ENCODE data around the gene LHX5. TPM values are rescaled to one million over a fixed set of nuclear protein-coding genes. Genes with fewer than 3 reads are reported as not detected.

Gene LHX5
- polyA plus RNA-seq, 3 donors, result not detected

DNA sequence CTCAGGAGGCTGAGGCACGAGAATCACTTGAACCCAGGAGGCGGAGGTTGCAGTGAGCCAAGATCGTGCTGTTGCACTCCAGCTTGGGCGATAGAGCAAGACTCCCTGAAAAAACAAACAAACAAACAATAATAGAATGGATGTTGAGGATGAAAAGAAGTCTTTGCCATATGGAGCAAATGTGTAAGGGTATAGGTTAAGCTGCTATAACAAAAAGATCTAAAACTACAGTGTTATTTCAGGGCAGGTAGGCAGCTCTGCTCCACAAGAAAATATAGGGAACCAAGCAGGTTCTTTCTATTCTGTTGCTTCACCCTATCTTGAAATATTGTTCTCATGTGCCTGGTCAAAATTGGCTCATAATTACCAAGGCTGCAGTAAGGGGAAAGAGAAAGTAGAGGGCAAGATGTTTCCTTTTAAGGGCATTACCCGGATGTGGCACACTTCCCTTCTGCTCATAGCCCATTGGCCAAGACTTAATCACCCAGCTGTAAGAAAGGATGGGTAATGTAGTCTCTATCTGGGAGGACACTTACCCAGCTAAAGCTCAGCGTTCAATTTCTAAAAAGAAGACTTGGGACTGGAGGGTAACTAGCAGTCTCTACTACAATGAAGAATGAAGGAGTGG, 26.0 kb downstream of the LHX5 start:
- H3K27me3 ChIP-seq (ENCODE audit: control insufficient read depth in 2 of 2, insufficient read depth in 2 of 2, low read length in 2 of 2), result no peaks in the 10 kb centered on the region
- no peaks in the 10 kb centered on the region for H3K79me2 ChIP-seq (ENCODE audit: insufficient read depth, low read length)
- H3K9me3 Mint-ChIP-seq, result peaks cover 0 to 12% (median 9%) of the 10 kb centered on the region in 7 donors
- peaks cover 0 to 7% of the 10 kb centered on the region in 2 donors for H3K4me1 ChIP-seq (ENCODE audit: control insufficient read depth in 1 of 2, insufficient read depth in 2 of 2, low read length in 2 of 2)
- H3K27me3 Mint-ChIP-seq (ENCODE audit: low read depth in 3 of 3), result peaks cover 12 to 26% (median 21%) of the 10 kb centered on the region in 3 donors
- peak; percentile 72 to 82 (median 72) for DNase-seq
- no peak overlapping the region for H3K4me3 ChIP-seq (replicated peaks in 1 of 3; ENCODE audit: low read depth in 2 of 3, low read length in 3 of 3)
- TF ChIP-seq, protein P1, sequence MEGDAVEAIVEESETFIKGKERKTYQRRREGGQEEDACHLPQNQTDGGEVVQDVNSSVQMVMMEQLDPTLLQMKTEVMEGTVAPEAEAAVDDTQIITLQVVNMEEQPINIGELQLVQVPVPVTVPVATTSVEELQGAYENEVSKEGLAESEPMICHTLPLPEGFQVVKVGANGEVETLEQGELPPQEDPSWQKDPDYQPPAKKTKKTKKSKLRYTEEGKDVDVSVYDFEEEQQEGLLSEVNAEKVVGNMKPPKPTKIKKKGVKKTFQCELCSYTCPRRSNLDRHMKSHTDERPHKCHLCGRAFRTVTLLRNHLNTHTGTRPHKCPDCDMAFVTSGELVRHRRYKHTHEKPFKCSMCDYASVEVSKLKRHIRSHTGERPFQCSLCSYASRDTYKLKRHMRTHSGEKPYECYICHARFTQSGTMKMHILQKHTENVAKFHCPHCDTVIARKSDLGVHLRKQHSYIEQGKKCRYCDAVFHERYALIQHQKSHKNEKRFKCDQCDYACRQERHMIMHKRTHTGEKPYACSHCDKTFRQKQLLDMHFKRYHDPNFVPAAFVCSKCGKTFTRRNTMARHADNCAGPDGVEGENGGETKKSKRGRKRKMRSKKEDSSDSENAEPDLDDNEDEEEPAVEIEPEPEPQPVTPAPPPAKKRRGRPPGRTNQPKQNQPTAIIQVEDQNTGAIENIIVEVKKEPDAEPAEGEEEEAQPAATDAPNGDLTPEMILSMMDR (IDR thresholded peaks at IDR 0.05), result no peak
- H3K9me3 ChIP-seq (replicated peaks in 1 of 2; ENCODE audit: control insufficient read depth in 1 of 2, insufficient read depth in 1 of 2, low read length in 2 of 2), result peaks cover 0 to 6% of the 10 kb centered on the region in 2 donors
- no CpG with 5 or more reads among the region's 6 CpGs for whole genome bisulfite sequencing (ENCODE audit: insufficient coverage)
- H3K4me2 ChIP-seq (replicated peaks; ENCODE audit: extremely low read depth, low read length, poor library complexity, severe bottlenecking), result no peak overlapping the region
- no peaks in the 10 kb centered on the region for H3K36me3 ChIP-seq (replicated peaks in 1 of 2; ENCODE audit: control insufficient read depth in 1 of 2, insufficient read depth in 2 of 2, low read length in 2 of 2)
- H3K36me3 Mint-ChIP-seq, result no peaks in the 10 kb centered on the region
- no peak overlapping the region for H3K9ac ChIP-seq (ENCODE audit: insufficient read depth, low read length, poor library complexity, severe bottlenecking)
- H3K27ac Mint-ChIP-seq, result peak overlapping the region in 6 of 7 donors; percentile 6 to 83 (median 74)
- no peak overlapping the region for H3K4me3 Mint-ChIP-seq
- no peaks in the 10 kb centered on the region for H4K20me1 ChIP-seq (ENCODE audit: insufficient read depth, low read length)
- peak overlapping the region in 1 of 2 donors; percentile 4 for H3K27ac ChIP-seq (ENCODE audit: low read depth in 1 of 2, low read length in 2 of 2)
- H3K4me1 Mint-ChIP-seq, result peaks cover 20% of the 10 kb centered on the region
- H2AFZ ChIP-seq (ENCODE audit: insufficient read depth, low read depth, low read length, poor library complexity, severe bottlenecking), result no peak overlapping the region
- intact Hi-C loops (cut with micrococcal nuclease), result no loop called here

DNA sequence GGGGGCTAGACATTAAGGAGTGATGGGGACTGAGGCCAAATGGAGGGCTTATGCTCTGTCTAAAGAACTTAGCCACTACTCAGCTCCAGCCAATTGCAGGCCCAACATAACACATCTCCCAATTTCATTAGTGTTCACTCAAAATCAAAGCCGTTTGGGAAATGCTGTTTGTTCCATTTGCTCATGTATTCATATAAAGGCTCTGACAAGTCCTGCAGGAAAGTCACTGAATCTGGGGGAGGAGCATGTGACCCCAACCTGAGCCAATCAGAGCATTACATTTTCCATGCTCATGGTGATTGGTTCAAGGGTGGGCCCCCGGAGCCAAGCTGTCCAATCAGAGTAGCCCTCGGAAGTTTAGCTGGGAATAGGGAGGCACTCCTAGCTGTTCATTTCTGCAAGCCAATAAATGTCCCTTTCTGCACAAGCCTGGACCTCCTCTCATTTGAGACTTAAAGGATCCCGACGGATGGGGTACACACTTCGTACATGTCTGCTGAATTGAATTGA, 28.6 kb downstream of the LHX5 start:
- Histone ChIP-seq H3K9ac (ENCODE audit: insufficient read depth, low read length, poor library complexity, severe bottlenecking) (no peak overlapping the region), H3K4me1 (ENCODE audit: control insufficient read depth in 1 of 2, insufficient read depth in 2 of 2, low read length in 2 of 2) (peaks cover 0 to 7% of the 10 kb centered on the region in 2 donors), H4K20me1 (ENCODE audit: insufficient read depth, low read length) (no peaks in the 10 kb centered on the region), H3K4me3 (replicated peaks in 1 of 3; ENCODE audit: low read depth in 2 of 3, low read length in 3 of 3) (no peak overlapping the region), H3K9me3 (replicated peaks in 1 of 2; ENCODE audit: control insufficient read depth in 1 of 2, insufficient read depth in 1 of 2, low read length in 2 of 2) (peaks cover 0 to 6% of the 10 kb centered on the region in 2 donors), H3K79me2 (ENCODE audit: insufficient read depth, low read length) (no peaks in the 10 kb centered on the region), H2AFZ (ENCODE audit: insufficient read depth, low read depth, low read length, poor library complexity, severe bottlenecking) (no peak overlapping the region), H3K27me3 (ENCODE audit: control insufficient read depth in 2 of 2, insufficient read depth in 2 of 2, low read length in 2 of 2) (no peaks in the 10 kb centered on the region), H3K27ac (ENCODE audit: low read depth in 1 of 2, low read length in 2 of 2) (no peak overlapping the region), H3K36me3 (replicated peaks in 1 of 2; ENCODE audit: control insufficient read depth in 1 of 2, insufficient read depth in 2 of 2, low read length in 2 of 2) (no peaks in the 10 kb centered on the region), H3K4me2 (replicated peaks; ENCODE audit: extremely low read depth, low read length, poor library complexity, severe bottlenecking) (no peak overlapping the region)
- intact Hi-C loops (cut with micrococcal nuclease), result no loop called here
- WGBS (ENCODE audit: insufficient coverage), result 95% methylated on average over 4 of the region's 6 CpGs
- Mint-ChIP-seq H3K27ac (no peak overlapping the region), H3K27me3 (ENCODE audit: low read depth in 3 of 3) (peaks cover 13 to 18% (median 14%) of the 10 kb centered on the region in 3 donors), H3K36me3 (no peaks in the 10 kb centered on the region), H3K4me3 (no peak overlapping the region), H3K9me3 (peaks cover 0 to 12% (median 9%) of the 10 kb centered on the region in 7 donors), H3K4me1 (peaks cover 15% of the 10 kb centered on the region)
- TF ChIP-seq, protein P1 (IDR thresholded peaks at IDR 0.05), result no peak
- DNase-seq, result no peak
